Posterior cingulate gyrus (tissue), 11 donors: ENCODE data around the gene CDY2A.
"Not testable (repeated sequence)": the region's sequence is repeated elsewhere in the genome, so short reads cannot be mapped to it uniquely, and the experiment has no call there.

Source experiments
- DNase-seq, 10 donors: peaks; one replicate each; pipeline versions ENCODE4 v3.0.0 to v3.0.0-alpha.2; 2020 to 2021; ENCODE audit warnings: mixed read lengths in 3 of 10
- intact Hi-C: fragments of 100-400 bp; cut with DNase I; formaldehyde crosslinking; loops from one replicate; pipeline ENCODE4 v1.15.1; 2023

The CDY2A gene, protein sequence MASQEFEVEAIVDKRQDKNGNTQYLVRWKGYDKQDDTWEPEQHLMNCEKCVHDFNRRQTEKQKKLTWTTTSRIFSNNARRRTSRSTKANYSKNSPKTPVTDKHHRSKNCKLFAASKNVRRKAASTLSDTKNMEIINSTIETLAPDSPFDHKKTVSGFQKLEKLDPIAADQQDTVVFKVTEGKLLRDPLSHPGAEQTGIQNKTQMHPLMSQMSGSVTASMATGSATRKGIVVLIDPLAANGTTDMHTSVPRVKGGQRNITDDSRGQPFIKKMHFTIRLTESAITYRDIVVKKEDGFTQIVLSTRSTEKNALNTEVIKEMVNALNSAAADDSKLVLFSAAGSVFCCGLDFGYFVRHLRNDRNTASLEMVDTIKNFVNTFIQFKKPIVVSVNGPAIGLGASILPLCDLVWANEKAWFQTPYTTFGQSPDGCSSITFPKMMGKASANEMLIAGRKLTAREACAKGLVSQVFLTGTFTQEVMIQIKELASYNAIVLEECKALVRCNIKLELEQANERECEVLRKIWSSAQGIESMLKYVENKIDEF

GRCh38 chrY:18025487-18025886, at the start of gene CDY2A:
Gene CDY2A (plus strand): TSS chrY:18025787. CDS start chrY:18026115, 328 bp downstream.
- DNase-seq, intact Hi-C loops: not testable (repeated sequence)

DNA sequence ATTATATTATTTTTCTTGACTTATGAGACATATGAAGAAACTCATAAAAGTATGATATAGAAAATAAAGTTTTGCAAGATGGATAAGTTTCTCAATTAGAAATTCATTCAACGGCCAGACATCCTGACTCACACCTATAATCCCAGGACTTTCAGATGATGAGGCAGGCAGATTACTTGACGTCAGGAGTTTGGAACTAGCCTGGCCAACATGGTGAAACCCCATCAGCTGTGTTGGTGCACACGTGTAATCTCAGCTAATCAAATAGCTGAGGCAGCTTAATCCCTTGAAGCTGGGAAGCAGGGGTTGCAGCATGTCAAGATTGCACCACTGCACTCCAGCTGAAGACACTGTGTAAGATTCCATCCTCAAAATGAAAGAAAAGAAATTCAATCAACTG, 28.0 kb upstream of the CDY2A start:
- intact Hi-C loops, DNase-seq: not testable (repeated sequence)

- intact Hi-C loops, DNase-seq: not testable (repeated sequence)
These were observed 27.3 kb upstream of the CDY2A start for GRCh38 chrY:17998266-17998665.

- DNase-seq, intact Hi-C loops: not testable (repeated sequence)
These were observed 1.7 kb upstream of the CDY2A start for GRCh38 chrY:18023897-18024296.

GRCh38 chrY:18028845-18029244, 3.3 kb downstream of the CDY2A start:
- intact Hi-C loops, DNase-seq: not testable (repeated sequence)

DNA sequence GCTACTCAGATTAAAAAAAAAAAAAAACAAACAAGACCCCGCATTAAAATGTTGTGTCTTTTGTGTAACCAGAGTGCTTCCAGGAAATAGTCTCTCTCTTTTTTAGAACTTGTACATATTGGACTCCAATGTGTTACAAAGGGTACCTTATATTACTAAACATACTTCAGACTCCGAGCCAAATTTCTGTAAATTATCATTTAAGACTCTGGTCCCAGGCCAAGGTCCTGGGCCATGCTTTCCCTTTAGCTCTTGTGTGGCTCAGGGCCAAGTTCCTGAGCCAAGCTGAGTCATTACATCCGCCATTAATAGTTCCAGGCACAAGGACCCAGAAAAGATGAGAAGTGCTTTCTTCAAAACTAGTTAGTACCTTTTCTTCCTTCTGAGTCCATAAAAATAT, 4.6 kb downstream of the CDY2A start:
- intact Hi-C loops, DNase-seq: not testable (repeated sequence)

- DNase-seq, intact Hi-C loops: not testable (repeated sequence)
These were observed 8.7 kb downstream of the CDY2A start for GRCh38 chrY:18034100-18034814.

DNA sequence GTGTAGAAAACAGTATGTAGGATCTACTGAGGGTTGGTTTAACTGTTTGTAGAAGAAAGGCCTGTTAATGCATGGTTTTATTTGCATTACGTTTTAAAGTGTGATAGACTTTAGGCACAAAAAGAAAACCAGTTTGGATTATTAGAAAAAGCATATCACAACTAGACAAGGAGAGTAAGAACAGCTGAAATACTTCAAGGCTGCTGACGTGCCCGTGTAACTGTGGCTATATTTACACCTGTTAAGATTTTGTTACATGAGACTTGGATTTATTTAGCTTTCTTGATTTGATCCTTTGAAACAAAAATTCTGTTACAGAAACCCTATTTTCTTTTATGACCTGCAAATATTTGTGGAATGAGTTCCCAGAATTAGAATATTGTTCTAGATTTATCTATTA, 9.3 kb downstream of the CDY2A start:
- intact Hi-C loops, DNase-seq: not testable (repeated sequence)

- intact Hi-C loops, DNase-seq: not testable (repeated sequence)
These were observed 19.4 kb downstream of the CDY2A start for GRCh38 chrY:18044990-18045389.

DNA sequence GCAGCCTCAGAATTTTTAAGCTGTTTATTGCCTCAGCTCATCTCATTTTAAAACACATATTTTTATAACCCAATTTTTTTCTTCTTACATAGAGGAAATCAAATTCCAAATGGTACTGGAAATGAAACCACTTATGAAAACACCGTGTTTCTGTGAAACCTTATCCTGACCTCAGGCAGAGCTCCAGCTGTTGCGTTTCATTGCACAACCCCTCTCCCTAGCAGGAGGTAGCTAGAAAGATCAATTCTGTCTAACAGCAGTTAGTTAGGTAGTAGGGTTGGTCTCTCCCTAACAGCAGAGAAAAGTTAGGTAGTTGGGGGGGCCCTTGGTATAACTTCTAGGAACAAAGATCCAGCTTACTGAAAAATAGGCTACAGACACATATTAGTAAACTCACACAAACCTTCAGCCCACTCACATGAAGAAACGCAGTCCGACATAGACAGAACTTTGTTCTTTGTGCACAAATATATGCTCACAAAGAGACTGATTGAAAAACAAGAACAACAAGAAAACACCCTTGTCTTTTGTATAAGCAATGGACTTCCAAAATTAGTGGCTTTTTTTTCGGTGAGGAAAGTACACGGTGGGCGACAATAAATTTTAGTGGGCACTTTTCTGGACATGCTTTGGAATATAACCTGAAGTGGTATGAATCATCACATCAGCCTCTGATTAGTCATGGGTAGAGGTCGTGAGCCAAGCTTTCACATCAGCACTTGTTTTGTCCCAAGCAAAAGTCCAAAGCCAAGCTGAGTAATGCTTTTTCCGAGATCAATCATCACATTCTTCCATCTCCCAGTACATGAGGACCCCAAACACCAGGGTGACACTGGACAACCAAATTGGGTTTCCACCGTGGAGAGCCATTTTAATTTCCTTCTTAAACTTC, 22.8 kb downstream of the CDY2A start:
- DNase-seq, intact Hi-C loops: not testable (repeated sequence)

GRCh38 chrY:18049061-18049460, 23.5 kb downstream of the CDY2A start:
- intact Hi-C loops, DNase-seq: not testable (repeated sequence)

DNA sequence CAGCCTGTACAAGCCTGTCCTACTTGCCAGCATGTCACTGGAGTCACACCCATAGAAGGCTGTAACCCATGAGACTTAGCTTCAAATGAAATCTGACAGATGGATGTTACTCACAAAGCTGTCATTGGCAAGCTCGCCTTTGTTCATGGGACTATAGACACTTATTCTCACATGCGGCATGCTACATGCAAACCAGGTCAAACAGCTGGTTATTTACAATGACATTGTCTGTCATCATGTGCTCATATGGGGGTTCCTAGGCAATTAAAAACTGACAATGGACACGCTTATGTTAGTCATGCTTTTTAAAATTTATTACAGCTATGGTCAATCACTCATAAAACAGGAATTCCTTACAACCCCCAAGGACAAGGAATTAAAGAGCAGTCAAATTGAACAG, 30.9 kb downstream of the CDY2A start:
- DNase-seq, intact Hi-C loops: not testable (repeated sequence)

- DNase-seq, intact Hi-C loops: not testable (repeated sequence)
These were observed 47.9 kb downstream of the CDY2A start for GRCh38 chrY:18073464-18073863.
